Measurements from ENCODE around the gene KDM2B. TPM values are rescaled to one million over a fixed set of nuclear protein-coding genes. Genes with fewer than 3 reads are reported as not detected.

The KDM2B gene
- total RNA-seq, 4 donors from 2014 or later = 20.7 to 26.3 (median 23.9) TPM

- Histone ChIP-seq H3K27ac (no peak overlapping the region), H3K27me3 (no peaks in the 10 kb centered on the region), H3K36me3 (peaks cover 0 to 45% (median 0%) of the 10 kb centered on the region in 3 donors), H3K4me3 (no peak overlapping the region), H3K4me1 (no peaks in the 10 kb centered on the region), H3K9me3 (no peaks in the 10 kb centered on the region)
- TF ChIP-seq POLR2A (IDR thresholded peaks at IDR 0.05) = no peak
- TF ChIP-seq, protein P1, sequence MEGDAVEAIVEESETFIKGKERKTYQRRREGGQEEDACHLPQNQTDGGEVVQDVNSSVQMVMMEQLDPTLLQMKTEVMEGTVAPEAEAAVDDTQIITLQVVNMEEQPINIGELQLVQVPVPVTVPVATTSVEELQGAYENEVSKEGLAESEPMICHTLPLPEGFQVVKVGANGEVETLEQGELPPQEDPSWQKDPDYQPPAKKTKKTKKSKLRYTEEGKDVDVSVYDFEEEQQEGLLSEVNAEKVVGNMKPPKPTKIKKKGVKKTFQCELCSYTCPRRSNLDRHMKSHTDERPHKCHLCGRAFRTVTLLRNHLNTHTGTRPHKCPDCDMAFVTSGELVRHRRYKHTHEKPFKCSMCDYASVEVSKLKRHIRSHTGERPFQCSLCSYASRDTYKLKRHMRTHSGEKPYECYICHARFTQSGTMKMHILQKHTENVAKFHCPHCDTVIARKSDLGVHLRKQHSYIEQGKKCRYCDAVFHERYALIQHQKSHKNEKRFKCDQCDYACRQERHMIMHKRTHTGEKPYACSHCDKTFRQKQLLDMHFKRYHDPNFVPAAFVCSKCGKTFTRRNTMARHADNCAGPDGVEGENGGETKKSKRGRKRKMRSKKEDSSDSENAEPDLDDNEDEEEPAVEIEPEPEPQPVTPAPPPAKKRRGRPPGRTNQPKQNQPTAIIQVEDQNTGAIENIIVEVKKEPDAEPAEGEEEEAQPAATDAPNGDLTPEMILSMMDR (IDR thresholded peaks at IDR 0.05) = no peak
- 93 to 95% methylated on average over 6 of the region's 6 CpGs for WGBS, 2 donors
- intact Hi-C loops (cut with DNase I) = no loop called here
- DNase-seq = no peak
These were observed 35.3 kb downstream of the KDM2B start for GRCh38 chr12:121545480-121545879.

DNA sequence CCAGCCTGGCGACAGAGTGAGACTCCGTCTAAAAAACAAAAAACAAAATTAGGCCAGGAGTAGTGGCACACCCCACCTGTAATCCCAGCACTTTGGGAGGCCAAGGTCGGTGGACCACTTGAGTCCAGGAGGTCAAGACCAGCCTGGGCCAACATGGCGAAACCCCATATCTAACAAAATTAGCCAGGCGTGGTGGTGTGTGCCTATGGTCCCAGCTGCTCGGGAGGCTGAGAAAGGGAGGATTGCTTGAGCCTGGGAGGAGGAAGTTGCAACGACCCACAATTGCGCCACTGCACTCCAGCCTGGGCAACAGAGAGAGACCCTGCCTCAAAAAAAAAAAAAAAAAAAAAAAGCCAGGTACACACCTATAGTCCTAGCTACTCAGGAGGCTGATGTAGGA is 37.0 kb downstream of the KDM2B start:
- peaks cover 0 to 40% (median 0%) of the 10 kb centered on the region in 3 donors for H3K36me3 ChIP-seq
- 75 to 100% methylated on average over 2 to 8 of the region's 8 CpGs for WGBS, 2 donors
- intact Hi-C loops (cut with DNase I) = no loop called here
- H3K4me3 ChIP-seq = no peak overlapping the region
- H3K27me3 ChIP-seq = no peaks in the 10 kb centered on the region
- no peaks in the 10 kb centered on the region for H3K9me3 ChIP-seq
- DNase-seq = no peak
- TF ChIP-seq, protein P1 (IDR thresholded peaks at IDR 0.05) = no peak
- no peak for TF ChIP-seq POLR2A (IDR thresholded peaks at IDR 0.05)
- H3K27ac ChIP-seq = no peak overlapping the region
- peaks cover 0 to under 1% (median under 1%) of the 10 kb centered on the region in 3 donors for H3K4me1 ChIP-seq

DNA sequence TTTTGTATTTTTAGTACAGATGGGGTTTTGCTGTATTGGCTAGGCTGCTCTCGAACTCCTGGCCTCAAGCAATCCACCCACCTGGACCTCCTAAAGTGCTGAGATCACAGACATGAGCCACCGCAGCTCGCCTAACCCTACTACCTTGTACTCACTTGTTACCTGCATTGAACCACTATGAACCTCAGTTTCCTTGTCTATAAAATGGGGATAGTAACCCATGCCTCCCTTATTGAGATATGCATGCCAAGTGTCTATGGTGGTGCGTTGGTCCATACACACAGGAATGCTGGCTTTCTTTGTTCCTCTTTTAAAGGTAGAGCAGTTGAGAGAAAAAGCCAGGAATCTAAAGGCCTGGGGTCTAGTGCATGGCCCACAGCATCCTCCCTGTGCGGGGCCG is 40.9 kb downstream of the KDM2B start:
- Histone ChIP-seq H3K36me3 (peaks cover 0 to 9% (median 0%) of the 10 kb centered on the region in 3 donors), H3K4me1 (peaks cover 21 to 37% (median 22%) of the 10 kb centered on the region in 3 donors), H3K27me3 (no peaks in the 10 kb centered on the region), H3K27ac (no peak overlapping the region), H3K9me3 (no peaks in the 10 kb centered on the region), H3K4me3 (no peak overlapping the region)
- intact Hi-C loops (cut with DNase I) = no loop called here
- no peak for TF ChIP-seq POLR2A (IDR thresholded peaks at IDR 0.05)
- TF ChIP-seq, protein P1 (IDR thresholded peaks at IDR 0.05) = no peak
- no peak for DNase-seq
- 92 to 93% methylated on average over 3 to 6 of the region's 6 CpGs for WGBS, 2 donors

DNA sequence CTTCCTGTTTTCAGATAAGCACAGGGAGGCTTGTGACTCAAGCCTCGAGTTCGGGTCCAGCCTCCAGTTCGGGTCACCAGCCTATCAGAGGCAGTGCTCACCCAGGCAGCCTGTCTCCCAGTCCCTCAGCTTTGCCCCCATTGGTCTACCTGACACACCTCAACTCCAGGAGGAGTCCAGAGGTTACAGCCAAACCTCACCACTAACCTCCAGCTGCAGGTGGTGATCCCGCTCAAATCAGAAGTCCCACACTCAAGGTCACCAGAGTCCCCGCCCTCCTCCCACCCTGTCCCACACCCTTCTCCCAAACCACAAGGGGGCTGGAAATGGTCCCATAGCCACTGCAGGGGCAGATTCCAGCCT is 42.1 kb downstream of the KDM2B start:
- H3K4me3 ChIP-seq = peak overlapping the region in 1 of 4 donors; percentile 70
- no peak for DNase-seq
- H3K9me3 ChIP-seq = no peaks in the 10 kb centered on the region
- no peaks in the 10 kb centered on the region for H3K36me3 ChIP-seq
- TF ChIP-seq POLR2A (IDR thresholded peaks at IDR 0.05) = no peak
- TF ChIP-seq, protein P1 (IDR thresholded peaks at IDR 0.05) = no peak
- intact Hi-C loops (cut with DNase I) = no loop called here
- H3K4me1 ChIP-seq = peaks cover 21 to 41% (median 22%) of the 10 kb centered on the region in 3 donors
- WGBS, 2 donors = 49 to 72% methylated on average over 5 of the region's 5 CpGs
- no peaks in the 10 kb centered on the region for H3K27me3 ChIP-seq
- H3K27ac ChIP-seq = peak overlapping the region in 1 of 4 donors; percentile 86

DNA sequence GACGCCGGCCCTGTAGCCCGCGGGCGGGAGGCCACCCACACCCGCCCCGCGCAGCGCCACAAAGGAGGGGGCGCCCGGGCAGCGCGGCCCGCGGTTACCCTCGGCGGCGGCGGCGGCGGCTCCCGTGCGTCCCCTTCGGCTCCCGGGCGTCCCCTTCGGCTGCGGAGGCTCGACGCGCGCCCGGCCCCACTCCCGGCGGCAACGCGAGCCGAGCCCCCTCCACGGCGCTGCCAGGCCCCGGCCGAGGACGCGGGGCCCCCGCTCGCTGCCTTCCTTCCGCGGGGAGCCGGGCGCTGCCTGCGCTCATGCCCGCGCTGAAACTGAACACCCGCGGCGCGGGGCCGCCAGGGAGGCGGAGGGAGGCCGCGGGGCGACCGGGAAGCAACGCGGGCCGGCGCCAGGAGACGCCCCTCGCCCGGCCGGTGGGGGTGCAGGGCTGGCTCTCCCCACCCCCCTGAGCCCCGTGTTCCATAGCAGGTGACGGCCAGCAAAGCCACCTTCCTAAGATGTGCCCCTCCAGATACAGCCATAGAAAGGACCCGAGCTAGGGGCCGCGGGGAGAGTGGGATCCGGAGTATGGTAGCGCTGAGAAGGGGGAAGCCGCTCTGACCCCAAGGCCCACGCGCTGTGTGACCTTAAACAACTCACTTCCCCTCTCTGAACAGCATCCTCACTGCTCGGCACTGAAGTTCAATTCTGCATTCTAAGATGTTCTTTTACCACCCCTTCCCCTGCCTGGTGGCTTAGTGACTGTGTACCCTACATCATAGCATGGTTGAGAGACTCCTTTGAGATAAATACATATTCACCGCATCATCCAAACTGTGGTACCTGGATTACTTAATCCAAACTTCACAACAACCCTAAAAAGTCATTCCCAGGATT is 42.8 kb downstream of the KDM2B start:
- H3K27ac ChIP-seq = peak overlapping the region; percentile 76 to 92 (median 84)
- H3K4me1 ChIP-seq = peaks cover 22 to 47% (median 24%) of the 10 kb centered on the region in 3 donors
- H3K4me3 ChIP-seq = peak overlapping the region; percentile 58 to 85 (median 72)
- peaks cover 0 to 4% (median 0%) of the 10 kb centered on the region in 3 donors for H3K36me3 ChIP-seq
- intact Hi-C loops (cut with DNase I) = no loop called here
- TF ChIP-seq, protein P1 (IDR thresholded peaks at IDR 0.05) = no peak
- no peak for TF ChIP-seq POLR2A (IDR thresholded peaks at IDR 0.05)
- H3K9me3 ChIP-seq = no peaks in the 10 kb centered on the region
- no peaks in the 10 kb centered on the region for H3K27me3 ChIP-seq
- no peak for DNase-seq
- 24 to 43% methylated on average over 4 to 10 of the region's 83 CpGs for WGBS, 2 donors

All from esophagus squamous epithelium (tissue), 5 donors.